PC-3 (cell line): ENCODE data around the gene ANKRD29.

Experiments used
- CTCF ChIP-seq: fragments of 300-600 bp; sonication (generic); conservative IDR thresholded peaks from 2 replicates; pipeline ENCODE4 v1.5.1; 2017; ENCODE audit warnings: antibody characterized with exemption, low read depth, mild to moderate bottlenecking, low read length
- EZH2 ChIP-seq: fragments of 300-600 bp; sonication (generic); IDR thresholded peaks from one replicate; pipeline ENCODE4 v1.6.1; 2017; ENCODE audit warnings: antibody characterized with exemption, mild to moderate bottlenecking, low read length; ENCODE audit not compliant: unreplicated experiment

DNA sequence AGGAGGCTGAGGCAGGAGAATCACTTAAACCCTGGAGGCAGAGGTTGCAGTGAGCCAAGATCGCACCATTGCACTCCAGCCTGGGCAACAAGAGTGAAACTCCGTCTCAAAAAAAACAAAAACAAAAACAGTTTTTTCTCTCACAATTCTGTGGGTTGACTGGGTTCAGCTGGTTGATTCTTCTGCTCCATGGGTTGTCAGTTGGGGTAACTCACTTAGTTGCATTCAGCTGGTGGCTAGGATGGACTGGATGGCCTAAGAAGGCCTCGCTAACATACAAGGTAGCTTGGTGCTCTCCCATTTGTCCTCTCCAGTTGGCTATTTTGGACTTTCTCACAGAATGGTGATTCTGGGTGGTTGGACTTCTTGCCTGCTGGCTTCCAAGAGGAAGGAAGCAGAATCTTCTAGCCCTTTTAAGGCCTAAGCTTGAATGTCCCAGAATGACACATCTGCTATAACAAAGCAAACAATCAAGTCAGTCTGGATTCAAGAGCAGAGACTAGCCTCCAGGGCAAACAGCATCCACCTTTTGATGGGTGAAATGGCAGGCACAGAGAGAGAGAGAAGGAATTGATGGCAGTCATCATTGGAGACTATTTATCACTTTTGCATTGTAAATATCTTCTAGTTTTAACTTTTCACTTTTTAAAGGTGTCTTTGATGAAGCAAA lies 44.4 kb upstream of the ANKRD29 start:
- no peak for TF ChIP-seq CTCF
- no peak for TF ChIP-seq EZH2
